Smooth muscle cell (in vitro differentiated cells): ENCODE data around the gene C1QL3. TPM values are rescaled to one million over a fixed set of nuclear protein-coding genes. Genes with fewer than 3 reads are reported as not detected.

Source experiments
- polyA plus RNA-seq: library from polyadenylated mRNA; unstranded; fragments of >200 nt; fragmentation: Nextera tagmentation; extraction: Ambion mirVana; gene quantifications from 2 replicates; pipeline ENCODE4 v1.2.1, GENCODE V29; 2016
- small RNA-seq: library from RNA; depleted of rRNA; stranded (forward); fragments of <200 nt; gene quantifications from one replicate; pipeline ENCODE3, GENCODE V24; 2014
- total RNA-seq: library from RNA; depleted of rRNA; stranded (reverse); fragments of >200 nt; gene quantifications from 2 replicates; pipeline ENCODE4 v1.2.3, GENCODE V29; 2014

Gene C1QL3
- total and polyA plus RNA-seq, 2 experiments from 2014 or later, result 0.34 to 4.0 TPM

Small RNA genes within 50 kb of the gene (small RNA-seq; reads per million reads assigned to genes)
- not detected for gene RNU2-18P

Other genes with a start within 250 kb of the C1QL3 start
- 15.3 and 23.0 TPM in 2 replicates for gene PTER, start 84.9 kb downstream of the C1QL3 start, total RNA-seq
- 8.4 and 8.9 TPM in 2 replicates for gene PTER, start 84.9 kb downstream of the C1QL3 start, polyA plus RNA-seq